Natural killer cell (primary cell): ENCODE results near the gene GRID1. TPM values are rescaled to one million over a fixed set of nuclear protein-coding genes. Genes with fewer than 3 reads are reported as not detected.

Experiments
- ATAC-seq, 3 donors: fragments of 150-1000 bp in 2 of 3; fragments of 200-7000 bp in 1 of 3; cut with Tn5 transposase; 1 replicate in 1 of 3; 2 replicates in 2 of 3; pipeline ENCODE4 v1.10.0; 2021; ENCODE audit warnings: mild to moderate bottlenecking in 2 of 3, moderate library complexity in 2 of 3
- DNase-seq, 2 donors: peaks; one replicate each; pipeline versions ENCODE4 v3.0.0 to v3.0.0-alpha.2; 2013 to 2021; ENCODE audit warnings: mixed read lengths in 1 of 2
- H3K27ac ChIP-seq: one replicate; pipeline ENCODE4 v1.5.1; 2013; ENCODE audit warnings: mild to moderate bottlenecking, low read length
- H3K27me3 ChIP-seq: one replicate; pipeline ENCODE4 v1.6.1; 2013; ENCODE audit warnings: low read length; ENCODE audit not compliant: control insufficient read depth, insufficient read depth
- H3K36me3 ChIP-seq: one replicate; pipeline ENCODE4 v1.6.1; 2013; ENCODE audit warnings: low read length; ENCODE audit not compliant: control insufficient read depth, insufficient read depth
- H3K4me1 ChIP-seq: one replicate; pipeline ENCODE4 v1.6.1; 2013; ENCODE audit warnings: low read length; ENCODE audit not compliant: control insufficient read depth, insufficient read depth
- H3K4me3 ChIP-seq: one replicate; pipeline ENCODE4 v1.5.1; 2013; ENCODE audit warnings: low read length
- H3K9me3 ChIP-seq: one replicate; pipeline ENCODE4 v1.6.1; 2013; ENCODE audit warnings: low read length; ENCODE audit not compliant: control insufficient read depth, insufficient read depth
- H3K27ac Mint-ChIP-seq, 2 donors: one replicate each; pipeline ENCODE4 v1.8.0; 2022; ENCODE audit warnings: mild to moderate bottlenecking in 2 of 2, mixed read lengths in 2 of 2, moderate library complexity in 1 of 2
- H3K27me3 Mint-ChIP-seq, 2 donors: one replicate each; pipeline ENCODE4 v1.8.0; 2022; ENCODE audit warnings: low read depth in 2 of 2, mixed read lengths in 2 of 2
- H3K36me3 Mint-ChIP-seq: one replicate; pipeline ENCODE4 v1.8.0; 2022; ENCODE audit warnings: mixed read lengths
- H3K4me1 Mint-ChIP-seq, 2 donors: one replicate each; pipeline ENCODE4 v1.8.0; 2022; ENCODE audit warnings: mixed read lengths in 2 of 2
- H3K4me3 Mint-ChIP-seq: one replicate; pipeline ENCODE4 v1.8.0; 2022; ENCODE audit warnings: mild to moderate bottlenecking, moderate library complexity, mixed read lengths
- H3K9me3 Mint-ChIP-seq, 2 donors: one replicate each; pipeline ENCODE4 v1.8.0; 2022; ENCODE audit warnings: mixed read lengths in 2 of 2
- WGBS: methylation state at CpG from one replicate; pipeline ENCODE4 v1.1.7; 2013; ENCODE audit warnings: missing lambda C conversion rate; ENCODE audit not compliant: insufficient coverage; 5-methylcytosine and 5-hydroxymethylcytosine counted together
- intact Hi-C: fragments of 100-400 bp; cut with micrococcal nuclease; formaldehyde crosslinking; loops from one replicate; pipeline ENCODE4 v1.14.2; 2022
- total RNA-seq, 4 donors: library from RNA; stranded (reverse); fragments of 120-200 nt in 1 of 4; gene quantifications; one replicate each; pipeline versions ENCODE4 v1.2.3 to v1.2.4, GENCODE V29; 2013 to 2022
- TF ChIP-seq, protein P1 (sequence below): fragments of 200-600 bp; IDR thresholded peaks from one replicate; pipeline ENCODE4 v1.8.0; 2022; ENCODE audit warnings: antibody characterized with exemption

The GRID1 gene
- total RNA-seq, 3 donors from 2014 or later (not counting 1 experiment from before 2014, with no cell fraction given), result not detected

DNA sequence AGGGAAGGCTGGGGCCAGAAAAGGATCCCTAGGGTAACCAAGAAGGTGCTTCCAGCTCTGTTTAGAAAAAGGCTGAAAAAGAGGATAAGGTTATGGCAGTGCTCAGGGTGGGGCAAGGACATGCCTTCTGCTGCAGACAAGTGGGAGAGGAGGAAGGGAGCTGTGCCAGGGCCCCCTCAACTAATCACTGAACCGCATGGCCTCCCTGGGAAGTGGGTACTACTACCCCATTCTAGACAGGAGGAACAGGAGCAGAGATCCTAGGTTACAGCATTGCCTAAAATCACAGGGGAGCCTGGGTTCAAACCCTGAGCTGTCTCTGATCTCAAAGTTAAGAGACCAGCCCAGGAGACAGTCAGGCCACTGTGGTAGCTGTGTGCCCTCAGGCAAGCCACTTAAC is 149.7 kb downstream of the GRID1 start:
- Histone ChIP-seq H3K36me3 (no peaks in the 10 kb centered on the region), H3K27me3 (no peaks in the 10 kb centered on the region), H3K4me3 (no peak overlapping the region), H3K27ac (no peak overlapping the region), H3K9me3 (no peaks in the 10 kb centered on the region), H3K4me1 (no peaks in the 10 kb centered on the region)
- Mint-ChIP-seq H3K27ac (no peak overlapping the region), H3K9me3 (no peaks in the 10 kb centered on the region), H3K36me3 (no peaks in the 10 kb centered on the region), H3K4me1 (no peaks in the 10 kb centered on the region), H3K4me3 (no peak overlapping the region), H3K27me3 (no peaks in the 10 kb centered on the region)
- DNase-seq, result no peak
- ATAC-seq, result no peak
- TF ChIP-seq, protein P1, sequence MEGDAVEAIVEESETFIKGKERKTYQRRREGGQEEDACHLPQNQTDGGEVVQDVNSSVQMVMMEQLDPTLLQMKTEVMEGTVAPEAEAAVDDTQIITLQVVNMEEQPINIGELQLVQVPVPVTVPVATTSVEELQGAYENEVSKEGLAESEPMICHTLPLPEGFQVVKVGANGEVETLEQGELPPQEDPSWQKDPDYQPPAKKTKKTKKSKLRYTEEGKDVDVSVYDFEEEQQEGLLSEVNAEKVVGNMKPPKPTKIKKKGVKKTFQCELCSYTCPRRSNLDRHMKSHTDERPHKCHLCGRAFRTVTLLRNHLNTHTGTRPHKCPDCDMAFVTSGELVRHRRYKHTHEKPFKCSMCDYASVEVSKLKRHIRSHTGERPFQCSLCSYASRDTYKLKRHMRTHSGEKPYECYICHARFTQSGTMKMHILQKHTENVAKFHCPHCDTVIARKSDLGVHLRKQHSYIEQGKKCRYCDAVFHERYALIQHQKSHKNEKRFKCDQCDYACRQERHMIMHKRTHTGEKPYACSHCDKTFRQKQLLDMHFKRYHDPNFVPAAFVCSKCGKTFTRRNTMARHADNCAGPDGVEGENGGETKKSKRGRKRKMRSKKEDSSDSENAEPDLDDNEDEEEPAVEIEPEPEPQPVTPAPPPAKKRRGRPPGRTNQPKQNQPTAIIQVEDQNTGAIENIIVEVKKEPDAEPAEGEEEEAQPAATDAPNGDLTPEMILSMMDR, result no peak
- WGBS, result 83% methylated on average over 1 of the region's 1 CpG
- intact Hi-C loops, result no loop called here

DNA sequence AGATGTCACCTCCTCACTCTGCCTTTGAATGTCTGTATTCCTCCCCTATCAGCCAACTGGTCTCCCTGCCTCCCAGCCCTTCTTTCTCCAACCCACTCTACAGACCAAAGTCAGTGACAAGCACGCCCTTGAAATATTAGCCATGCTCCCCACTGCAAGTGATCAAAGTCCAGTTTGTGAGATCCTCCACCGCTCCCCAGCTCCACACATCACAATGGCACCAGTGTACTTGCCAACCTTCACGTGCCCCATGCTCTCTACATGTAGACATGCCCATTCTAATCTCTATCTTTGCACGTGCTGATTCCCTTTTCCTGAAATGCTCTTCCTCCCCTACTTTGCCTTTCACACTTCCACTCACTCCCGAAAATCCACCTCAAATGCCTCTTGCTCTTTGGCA is 150.9 kb downstream of the GRID1 start:
- Histone ChIP-seq H3K36me3 (no peaks in the 10 kb centered on the region), H3K27me3 (no peaks in the 10 kb centered on the region), H3K4me1 (no peaks in the 10 kb centered on the region), H3K9me3 (no peaks in the 10 kb centered on the region), H3K27ac (no peak overlapping the region), H3K4me3 (no peak overlapping the region)
- WGBS, result 80% methylated on average over 5 of the region's 5 CpGs
- Mint-ChIP-seq H3K27ac (no peak overlapping the region), H3K36me3 (no peaks in the 10 kb centered on the region), H3K27me3 (no peaks in the 10 kb centered on the region), H3K9me3 (no peaks in the 10 kb centered on the region), H3K4me3 (no peak overlapping the region), H3K4me1 (no peaks in the 10 kb centered on the region)
- ATAC-seq (no peak), DNase-seq (no peak)
- intact Hi-C loops, result no loop called here
- TF ChIP-seq, protein P1, result no peak

DNA sequence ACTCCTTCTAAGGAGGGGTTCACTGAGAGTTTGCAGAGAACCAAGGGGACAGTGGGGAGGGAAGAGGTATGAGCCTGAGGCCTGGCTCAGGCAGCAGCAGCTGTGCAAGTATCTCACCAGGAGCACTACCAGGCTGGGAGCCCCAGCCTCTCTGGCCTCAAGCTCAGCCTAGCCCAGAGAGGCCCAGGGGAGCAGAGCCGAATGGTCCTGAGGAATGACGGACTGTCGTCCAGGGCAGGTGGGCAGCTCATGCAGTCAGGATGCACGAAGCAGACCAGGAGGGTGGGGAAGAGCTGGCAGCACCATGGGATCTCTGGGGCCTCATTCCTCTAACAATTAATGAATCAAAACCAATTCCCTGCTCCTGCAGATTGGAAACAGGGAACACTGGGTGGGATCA is 151.5 kb downstream of the GRID1 start:
- intact Hi-C loops, result no loop called here
- H3K27ac Mint-ChIP-seq, result no peak overlapping the region
- no peaks in the 10 kb centered on the region for H3K36me3 Mint-ChIP-seq
- Histone ChIP-seq H3K9me3 (no peaks in the 10 kb centered on the region), H3K4me3 (no peak overlapping the region), H3K27me3 (no peaks in the 10 kb centered on the region), H3K4me1 (no peaks in the 10 kb centered on the region), H3K36me3 (no peaks in the 10 kb centered on the region), H3K27ac (no peak overlapping the region)
- no peaks in the 10 kb centered on the region for H3K27me3 Mint-ChIP-seq
- DNase-seq (no peak), ATAC-seq (no peak)
- TF ChIP-seq, protein P1, result no peak
- 77% methylated on average over 4 of the region's 4 CpGs for WGBS
- H3K4me3 Mint-ChIP-seq, result no peak overlapping the region
- H3K4me1 Mint-ChIP-seq, result no peaks in the 10 kb centered on the region
- no peaks in the 10 kb centered on the region for H3K9me3 Mint-ChIP-seq

DNA sequence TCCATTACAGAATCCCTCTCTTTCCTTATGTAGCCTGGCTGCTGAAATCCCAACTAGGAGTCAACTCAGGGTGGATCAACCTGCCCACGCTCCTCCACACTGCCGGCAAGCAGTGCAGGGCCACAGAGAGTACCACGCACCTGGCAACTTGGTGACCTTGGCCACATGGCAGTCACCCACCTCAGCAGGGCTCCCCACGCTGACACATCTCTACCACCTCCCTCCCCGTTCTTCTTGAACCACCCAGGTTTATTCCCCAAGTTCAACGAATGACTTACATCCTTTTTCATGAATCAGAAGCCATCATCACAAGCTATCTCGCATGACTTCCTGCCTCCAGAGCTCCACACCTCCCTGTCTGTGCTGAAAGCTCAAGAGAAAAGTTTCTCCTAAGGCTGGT is 153.4 kb downstream of the GRID1 start:
- intact Hi-C loops, result no loop called here
- TF ChIP-seq, protein P1, result no peak

More for the DNA sequence above, 153.4 kb downstream of the GRID1 start:
- no peaks in the 10 kb centered on the region for H3K9me3 Mint-ChIP-seq
- Histone ChIP-seq H3K27me3 (no peaks in the 10 kb centered on the region), H3K9me3 (no peaks in the 10 kb centered on the region), H3K27ac (no peak overlapping the region), H3K4me1 (no peaks in the 10 kb centered on the region), H3K4me3 (no peak overlapping the region), H3K36me3 (no peaks in the 10 kb centered on the region)
- DNase-seq (no peak), ATAC-seq (no peak)
- WGBS, result 86% methylated on average over 7 of the region's 7 CpGs
- peaks cover 0 to 3% of the 10 kb centered on the region in 2 donors for H3K27me3 Mint-ChIP-seq
- H3K4me1 Mint-ChIP-seq, result no peaks in the 10 kb centered on the region
- no peak overlapping the region for H3K4me3 Mint-ChIP-seq
- no peaks in the 10 kb centered on the region for H3K36me3 Mint-ChIP-seq
- no peak overlapping the region for H3K27ac Mint-ChIP-seq
